Tongue (tissue), 2 donors: ENCODE measurements around the gene LHCGR. TPM values are rescaled to one million over a fixed set of nuclear protein-coding genes. Genes with fewer than 3 reads are reported as not detected.

ENCODE experiments used
- DNase-seq: peaks from one replicate; pipeline ENCODE4 v3.0.0-alpha.2; 2015
- total RNA-seq: library from RNA; depleted of rRNA; stranded (reverse); fragments of >200 nt; gene quantifications from one replicate; pipeline ENCODE4 v1.2.3, GENCODE V29; 2014

Gene LHCGR
- 0.51 TPM for total RNA-seq

GRCh38 chr2:48755473-48755872, at the start of gene LHCGR:
Gene LHCGR, minus strand, starts transcription at chr2:48755724. Its CDS starts 53 bp downstream, at chr2:48755671.
- DNase-seq = peak; percentile 25

DNA sequence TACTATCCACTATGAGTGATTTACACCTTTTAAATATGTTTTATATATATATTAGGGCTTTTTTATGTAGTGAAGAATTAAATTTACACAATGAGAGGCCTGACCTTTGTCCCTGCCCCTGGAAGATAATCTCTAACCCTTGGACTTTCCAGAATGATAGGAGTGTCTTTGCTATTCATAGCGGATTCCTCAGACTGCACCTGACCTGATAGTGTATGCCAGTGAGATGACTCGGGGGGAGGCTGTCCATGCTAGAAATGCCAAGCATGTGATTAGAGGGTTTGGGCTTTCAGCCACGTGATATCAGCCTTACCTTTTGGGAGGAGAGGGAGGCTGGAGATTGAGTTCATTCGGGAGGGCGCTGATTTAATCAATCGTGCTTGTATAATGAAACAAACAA, 44.1 kb upstream of the LHCGR start:
- DNase-seq = no peak

DNA sequence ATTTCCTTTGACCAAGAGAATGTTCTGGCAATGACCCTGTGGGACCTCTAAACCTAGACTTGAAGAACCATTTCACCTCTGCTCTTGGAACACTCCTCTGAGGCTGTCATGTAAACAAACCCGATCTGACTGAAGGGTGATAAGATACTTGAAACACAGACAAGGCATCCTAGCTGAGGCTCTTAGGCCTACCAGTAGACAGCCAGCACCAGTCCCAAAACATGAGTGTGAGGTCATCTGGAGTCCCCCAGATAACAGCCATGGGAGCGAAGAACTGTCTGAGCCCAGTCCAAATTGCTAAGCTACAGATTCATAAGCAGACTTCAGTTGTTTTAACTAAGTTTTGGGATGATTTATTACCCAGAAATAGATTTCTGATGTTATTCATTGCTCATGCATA, 39.5 kb upstream of the LHCGR start:
- no peak for DNase-seq

DNA sequence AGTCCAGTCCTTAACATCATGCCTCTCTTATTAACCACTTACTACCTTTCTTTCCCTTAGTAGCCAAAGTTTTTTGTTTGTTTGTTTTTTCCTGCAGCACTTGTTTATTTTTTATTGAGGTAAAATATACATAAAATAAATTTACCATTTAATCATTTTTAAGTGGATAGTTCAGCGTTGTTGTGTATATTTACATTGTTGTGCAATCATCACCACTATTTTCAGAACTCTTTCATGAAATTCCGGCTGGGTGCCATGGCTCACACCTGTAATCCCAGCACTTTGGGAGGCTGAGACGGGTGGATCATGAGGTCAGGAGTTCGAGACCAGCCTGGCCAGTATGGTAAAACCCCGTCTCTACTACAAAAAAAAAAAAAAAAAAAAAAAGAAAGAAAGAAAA, 38.1 kb upstream of the LHCGR start:
- no peak for DNase-seq

- DNase-seq = no peak
Measured at GRCh38 chr2:48792030-48792429, 36.5 kb upstream of the LHCGR start.

DNA sequence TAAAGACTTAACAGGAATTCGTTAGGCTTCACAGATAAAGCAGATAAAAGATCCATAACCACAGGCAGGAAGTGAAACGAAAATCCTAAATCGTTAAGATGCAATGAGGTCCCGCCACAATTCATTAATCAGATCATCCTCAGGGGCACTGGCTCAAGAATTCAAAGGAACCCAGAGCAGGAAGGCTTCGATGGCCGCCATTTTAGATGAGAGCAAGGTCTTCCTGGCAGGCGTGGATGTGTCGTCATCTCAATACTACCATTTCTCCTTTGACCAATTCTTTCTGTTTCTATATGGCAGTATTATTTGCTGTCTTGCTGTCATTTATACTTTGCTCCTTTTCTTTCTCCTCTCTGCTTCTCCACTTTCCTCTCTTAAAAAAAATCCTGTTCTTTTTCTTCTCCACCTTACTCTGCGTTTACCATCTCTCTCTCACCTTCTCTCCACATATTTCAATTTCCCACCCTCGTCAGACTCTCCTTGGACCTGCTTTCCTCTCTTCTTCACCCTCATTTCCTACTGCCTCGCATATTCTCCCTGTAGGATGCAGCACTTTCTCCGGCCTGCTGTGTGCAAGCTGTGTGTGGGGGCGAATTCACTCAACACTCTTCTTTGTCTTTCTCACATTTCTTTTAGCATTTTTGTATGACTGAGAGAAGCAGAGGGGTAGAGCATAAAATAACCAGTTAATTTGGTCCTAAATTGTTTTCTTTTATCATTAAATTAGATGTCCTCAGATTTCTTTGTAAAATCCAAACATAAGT, 35.1 kb upstream of the LHCGR start:
- no peak for DNase-seq

- no peak for DNase-seq
Measured at GRCh38 chr2:48787580-48787979, 32.1 kb upstream of the LHCGR start.

DNA sequence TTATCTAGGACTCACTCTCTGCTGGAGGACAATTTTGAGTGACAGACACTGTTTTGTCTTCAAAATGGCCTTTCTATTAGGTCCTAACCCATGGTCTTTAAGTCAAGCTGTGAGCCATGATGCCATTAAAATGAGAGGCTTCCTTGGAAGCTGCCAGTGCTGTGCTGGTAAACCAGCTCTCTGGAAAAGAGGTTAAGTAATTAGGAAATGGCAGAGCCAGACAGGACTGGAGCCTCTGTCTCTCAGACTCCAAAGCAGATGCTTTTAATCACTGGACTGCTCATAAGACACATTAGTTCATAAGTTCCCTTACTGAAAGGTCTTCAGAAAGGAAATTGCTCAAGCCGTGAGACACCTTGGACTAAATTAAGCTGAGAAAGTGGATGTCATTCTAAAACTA, 25.8 kb upstream of the LHCGR start:
- DNase-seq = no peak

DNA sequence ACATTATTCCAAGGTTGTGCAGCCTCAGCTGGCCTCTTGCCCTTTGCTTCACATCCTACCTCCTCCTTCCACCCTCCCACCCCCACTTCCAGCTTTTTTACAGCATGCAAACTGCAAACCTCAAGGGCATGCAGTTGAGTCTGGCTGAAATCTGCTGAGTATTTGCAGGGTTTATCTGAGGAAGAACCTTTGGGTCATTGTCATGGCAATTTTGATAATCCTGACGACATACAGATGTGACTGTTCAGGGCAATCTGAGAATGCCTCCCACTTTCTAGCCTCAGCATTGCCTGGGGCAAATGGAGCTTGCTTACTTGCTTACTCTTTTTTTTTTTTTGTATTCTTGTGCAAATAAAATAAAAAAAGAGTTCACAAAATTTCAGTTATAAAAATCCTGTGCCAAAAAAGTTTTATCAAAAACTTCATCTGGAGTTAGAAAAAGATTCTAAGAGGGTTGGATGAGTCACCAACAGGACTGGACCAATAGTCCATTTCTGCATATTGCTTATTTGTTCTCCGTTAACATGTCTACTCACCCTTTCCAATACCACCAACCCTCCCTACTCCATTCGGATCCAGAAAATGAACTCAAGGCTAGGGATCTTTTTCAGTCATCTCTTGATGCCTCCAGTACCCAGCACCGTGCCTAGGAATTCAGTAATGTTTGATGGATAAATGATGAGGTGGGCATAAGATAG, 23.6 kb upstream of the LHCGR start:
- no peak for DNase-seq

DNA sequence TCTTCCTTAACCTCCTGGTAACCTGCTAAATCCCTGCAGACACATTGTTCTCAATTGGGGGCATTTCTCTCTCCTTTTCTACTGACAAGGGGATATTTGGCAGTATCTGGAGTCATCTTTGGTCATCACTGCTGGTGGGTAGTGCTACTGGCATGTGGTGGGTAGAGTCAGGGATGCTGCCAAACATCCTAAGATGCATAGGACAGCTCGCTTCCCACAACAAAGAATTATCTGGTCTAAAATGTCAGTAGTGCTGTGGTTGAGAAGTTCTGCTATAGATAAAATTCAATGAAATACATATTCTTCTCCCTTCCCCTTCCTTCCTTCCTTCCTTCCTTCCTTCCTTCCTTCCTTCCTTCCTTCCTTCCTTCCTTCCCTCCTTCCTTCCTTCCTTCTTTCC, 18.7 kb upstream of the LHCGR start:
- DNase-seq = no peak

- no peak for DNase-seq
Measured at GRCh38 chr2:48771241-48772014, 15.9 kb upstream of the LHCGR start.

DNA sequence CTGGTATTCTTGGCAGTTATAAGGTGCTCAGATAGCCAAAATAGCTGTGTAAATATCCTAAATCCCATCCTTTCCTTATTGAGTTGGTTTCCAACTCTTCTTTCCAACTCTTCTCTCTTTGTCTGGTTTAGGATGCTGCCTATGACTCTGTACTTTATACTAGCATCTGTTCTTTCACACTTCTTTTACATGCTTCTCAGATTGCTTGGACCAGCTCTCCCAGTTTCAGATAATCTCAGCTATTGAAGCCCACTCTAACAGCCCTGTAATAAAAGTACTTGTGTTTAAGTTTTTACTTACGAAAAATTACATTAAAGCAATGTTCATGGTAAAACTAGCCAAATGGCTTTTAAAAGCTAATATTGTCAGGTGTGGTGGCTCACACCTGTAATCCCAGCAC, 14.7 kb upstream of the LHCGR start:
- peak; percentile 62 for DNase-seq

- no peak for DNase-seq
Measured at GRCh38 chr2:48768669-48769068, 13.1 kb upstream of the LHCGR start.

DNA sequence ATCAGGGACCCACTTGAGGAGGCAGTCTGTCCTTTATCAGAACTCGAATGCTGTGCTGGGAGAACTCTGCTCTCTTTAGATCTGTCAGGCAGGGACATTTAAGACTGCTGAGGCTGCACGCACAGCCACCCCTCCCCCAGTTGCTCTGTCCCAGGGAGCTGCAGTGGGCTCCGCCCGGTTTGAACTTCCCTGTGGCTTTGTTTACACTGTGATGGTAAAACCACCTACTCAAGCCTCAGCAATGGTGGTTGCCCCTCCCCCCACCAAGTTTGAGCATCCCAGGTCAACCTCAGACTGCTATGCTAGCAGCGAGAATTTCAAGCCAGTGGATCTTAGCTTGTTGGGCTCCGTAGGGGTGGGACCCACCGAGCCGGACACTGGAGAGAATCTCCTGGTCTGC, 11.8 kb upstream of the LHCGR start:
- DNase-seq = no peak

DNA sequence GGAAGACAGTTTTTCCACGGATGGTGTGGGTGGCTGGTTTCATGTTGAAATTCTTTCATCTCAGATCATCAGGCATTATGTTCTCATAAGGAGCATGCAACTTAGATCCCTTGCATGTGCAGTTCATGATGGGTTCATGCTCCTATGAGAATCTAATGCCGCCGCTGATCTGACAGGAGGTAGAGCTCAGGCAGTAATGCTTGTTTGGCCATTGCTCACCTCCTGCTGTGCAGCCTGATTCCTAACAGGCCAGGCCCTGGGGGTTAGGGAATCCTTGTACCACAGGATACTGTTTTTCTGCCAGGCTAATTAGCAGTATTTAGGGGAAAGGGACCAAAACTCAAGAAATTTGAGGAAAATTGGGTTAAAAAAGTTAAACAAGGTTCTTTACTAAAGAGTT, 5.3 kb upstream of the LHCGR start:
- DNase-seq = no peak

GRCh38 chr2:48759682-48760081, 4.2 kb upstream of the LHCGR start:
- DNase-seq = no peak

GRCh38 chr2:48756289-48756688, 765 bp upstream of the LHCGR start:
- DNase-seq = no peak

GRCh38 chr2:48754874-48755273, 650 bp downstream of the LHCGR start:
- DNase-seq = no peak

DNA sequence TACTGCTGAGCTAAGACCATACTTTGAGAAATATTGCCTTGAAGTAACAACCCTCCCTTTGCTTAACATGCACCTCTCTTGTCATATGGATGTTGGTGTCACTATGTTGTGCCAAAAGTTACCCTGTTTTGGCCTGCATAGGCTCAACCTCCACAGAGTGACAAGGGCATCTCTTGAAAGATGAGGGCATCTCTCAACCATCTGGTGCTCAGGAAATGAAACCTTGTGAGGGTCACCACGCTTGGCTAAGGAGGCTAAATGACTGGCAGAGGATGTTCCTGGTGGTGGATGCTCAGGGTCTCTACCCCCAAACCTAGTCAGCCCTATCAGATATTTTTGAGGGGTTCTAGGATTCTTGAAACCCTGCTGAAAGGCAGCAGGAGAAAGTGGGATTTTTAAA, 2.3 kb downstream of the LHCGR start:
- DNase-seq = no peak

DNA sequence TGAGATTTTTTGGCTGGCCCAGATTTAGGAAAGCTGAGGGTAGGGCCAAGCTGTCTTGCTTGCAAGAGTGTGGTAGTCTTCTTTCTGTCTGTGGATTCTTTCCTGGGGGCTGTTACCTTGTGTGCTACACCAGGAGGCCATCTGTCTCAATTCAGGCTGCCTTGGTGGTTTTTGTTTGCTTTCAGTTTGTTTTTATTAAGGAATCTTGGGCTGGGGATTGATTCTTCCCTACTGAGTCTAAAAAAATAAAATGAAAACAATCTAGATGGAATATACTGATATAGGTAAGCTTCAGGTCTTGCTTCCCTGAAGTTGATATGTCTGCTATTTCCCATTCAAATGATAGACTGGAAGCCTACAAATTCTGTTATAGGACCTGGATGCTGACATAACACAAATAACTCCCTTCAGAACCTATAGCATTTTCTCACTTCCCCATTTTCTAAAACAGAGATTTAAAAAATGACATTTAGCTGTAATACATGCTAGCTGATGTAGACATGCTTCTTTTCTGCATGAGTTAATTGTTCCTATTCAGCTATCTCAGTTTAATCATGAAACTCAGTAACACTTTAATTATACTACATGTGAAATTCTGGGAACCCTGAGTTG, 5.3 kb downstream of the LHCGR start:
- no peak for DNase-seq

- DNase-seq = no peak
Measured at GRCh38 chr2:48749291-48750127, 6.0 kb downstream of the LHCGR start.

- no peak for DNase-seq
Measured at GRCh38 chr2:48747319-48747718, 8.2 kb downstream of the LHCGR start.
